Sigmoid colon (tissue), 4 donors: ENCODE results near the gene RAPGEF2.

Source experiments
- CTCF ChIP-seq, 4 experiments: fragments of 450-650 bp in 3 of 4; fragments of 200-600 bp in 1 of 4; IDR thresholded peaks; one replicate each; pipeline ENCODE4 v1.5.1; 2016 to 2019; ENCODE audit warnings: antibody characterized with exemption in 4 of 4, mild to moderate bottlenecking in 3 of 4, moderate library complexity in 2 of 4
- POLR2A ChIP-seq, 2 donors: fragments of 450-650 bp; IDR thresholded peaks; one replicate each; pipeline ENCODE4 v1.6.1; 2016; ENCODE audit warnings: antibody characterized with exemption in 2 of 2, mild to moderate bottlenecking in 2 of 2, moderate library complexity in 2 of 2
- POLR2AphosphoS5 ChIP-seq, 4 donors: sonication (generic); formaldehyde crosslinking; IDR thresholded peaks; one replicate each; pipeline ENCODE4 v1.6.1; 2017; ENCODE audit warnings: antibody characterized with exemption in 4 of 4

GRCh38 chr4:159379836-159380235 is 277.0 kb downstream of the RAPGEF2 start:
- TF ChIP-seq POLR2A (IDR thresholded peaks at IDR 0.05) (no peak), CTCF (IDR thresholded peaks at IDR 0.05) (no peak), POLR2AphosphoS5 (IDR thresholded peaks at IDR 0.05) (no peak)
